DND-41 (cell line): ENCODE data around the gene CAMKMT.
A peak's percentile ranks its signal among the peaks of the same experiment; 100 is the strongest.

ENCODE experiments used
- EZH2 ChIP-seq: IDR thresholded peaks from 3 replicates; pipeline ENCODE4 v1.6.1; 2012; ENCODE audit warnings: borderline replicate concordance, low read depth, mild to moderate bottlenecking, moderate library complexity, low read length, inconsistent platforms; ENCODE audit not compliant: severe bottlenecking
- TF ChIP-seq, protein P1 (sequence below): IDR thresholded peaks from 2 replicates; pipeline ENCODE4 v1.5.1; 2012; ENCODE audit warnings: borderline replicate concordance, low read length, moderate library complexity, mild to moderate bottlenecking; ENCODE audit not compliant: poor library complexity, severe bottlenecking; ENCODE audit errors: extremely low read depth

DNA sequence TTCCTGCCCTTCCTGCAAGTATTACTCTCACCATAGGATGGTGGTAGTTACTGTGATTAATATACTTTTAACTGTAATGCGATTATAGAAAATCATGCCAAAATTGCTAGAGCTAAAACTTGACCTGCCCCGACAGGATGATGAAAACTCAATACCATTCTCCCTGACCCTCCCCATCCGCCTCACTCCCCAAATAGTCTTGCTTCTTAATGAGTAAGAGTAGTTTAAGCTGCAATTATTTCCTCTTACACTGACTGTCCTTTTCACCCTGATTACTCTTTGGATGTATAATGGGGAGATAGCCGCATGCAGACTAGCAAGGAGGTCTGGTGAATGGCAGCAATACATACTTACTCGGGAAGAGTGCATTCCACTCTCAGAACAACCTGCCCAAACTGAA lies 310.2 kb downstream of the CAMKMT start:
- TF ChIP-seq, protein P1, sequence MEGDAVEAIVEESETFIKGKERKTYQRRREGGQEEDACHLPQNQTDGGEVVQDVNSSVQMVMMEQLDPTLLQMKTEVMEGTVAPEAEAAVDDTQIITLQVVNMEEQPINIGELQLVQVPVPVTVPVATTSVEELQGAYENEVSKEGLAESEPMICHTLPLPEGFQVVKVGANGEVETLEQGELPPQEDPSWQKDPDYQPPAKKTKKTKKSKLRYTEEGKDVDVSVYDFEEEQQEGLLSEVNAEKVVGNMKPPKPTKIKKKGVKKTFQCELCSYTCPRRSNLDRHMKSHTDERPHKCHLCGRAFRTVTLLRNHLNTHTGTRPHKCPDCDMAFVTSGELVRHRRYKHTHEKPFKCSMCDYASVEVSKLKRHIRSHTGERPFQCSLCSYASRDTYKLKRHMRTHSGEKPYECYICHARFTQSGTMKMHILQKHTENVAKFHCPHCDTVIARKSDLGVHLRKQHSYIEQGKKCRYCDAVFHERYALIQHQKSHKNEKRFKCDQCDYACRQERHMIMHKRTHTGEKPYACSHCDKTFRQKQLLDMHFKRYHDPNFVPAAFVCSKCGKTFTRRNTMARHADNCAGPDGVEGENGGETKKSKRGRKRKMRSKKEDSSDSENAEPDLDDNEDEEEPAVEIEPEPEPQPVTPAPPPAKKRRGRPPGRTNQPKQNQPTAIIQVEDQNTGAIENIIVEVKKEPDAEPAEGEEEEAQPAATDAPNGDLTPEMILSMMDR, result peak; percentile 5
- no peak for TF ChIP-seq EZH2
